HepG2 (cell line): ENCODE results near the gene SLC2A5. TPM values are rescaled to one million over a fixed set of nuclear protein-coding genes. Genes with fewer than 3 reads are reported as not detected.

Experiments
- CEBPG ChIP-seq: IDR thresholded peaks from 2 replicates; pipeline ENCODE4 v1.6.1; 2016
- GATAD2A ChIP-seq: IDR thresholded peaks from 2 replicates; pipeline ENCODE4 v1.6.1; 2016
- KLF6 ChIP-seq: IDR thresholded peaks from 2 replicates; pipeline ENCODE4 v1.8.0; 2016; ENCODE audit warnings: missing biosample characterization, missing genetic modification reagents
- MED1 ChIP-seq: sonication (generic); formaldehyde crosslinking; IDR thresholded peaks from 2 replicates; pipeline ENCODE4 v1.4.0; 2020; ENCODE audit warnings: missing genetic modification reagents
- MZF1 ChIP-seq: sonication (generic); formaldehyde crosslinking; IDR thresholded peaks from 2 replicates; pipeline ENCODE4 v1.8.1; 2023; ENCODE audit warnings: mild to moderate bottlenecking, missing genetic modification reagents, borderline replicate concordance
- NR2C2 ChIP-seq: sonication (generic); formaldehyde crosslinking; IDR thresholded peaks from 2 replicates; pipeline ENCODE4 v1.4.0; 2020; ENCODE audit warnings: missing genetic modification reagents, mild to moderate bottlenecking, moderate library complexity, borderline replicate concordance
- NR2F1 ChIP-seq, 2 experiments: fragments of 450-650 bp in 1 of 2; formaldehyde crosslinking in 1 of 2; IDR thresholded peaks; 2 replicates each; pipeline versions ENCODE4 v1.5.0 to v1.6.1; 2016 to 2020; ENCODE audit warnings: mild to moderate bottlenecking in 1 of 2, missing compliant biosample characterization in 1 of 2, missing genetic modification reagents in 1 of 2, moderate library complexity in 1 of 2
- REL ChIP-seq: sonication (generic); formaldehyde crosslinking; conservative IDR thresholded peaks from 2 replicates; pipeline ENCODE4 v1.8.0; 2022; ENCODE audit warnings: mild to moderate bottlenecking, missing genetic modification reagents, moderate library complexity
- SMYD3 ChIP-seq: sonication (generic); formaldehyde crosslinking; IDR thresholded peaks from 2 replicates; pipeline ENCODE4 v1.8.1; 2023; ENCODE audit warnings: mild to moderate bottlenecking, missing genetic modification reagents
- ZMAT3 ChIP-seq: sonication (generic); formaldehyde crosslinking; conservative IDR thresholded peaks from 2 replicates; pipeline ENCODE4 v1.7.0; 2021; ENCODE audit warnings: missing genetic modification reagents
- ZNF12 ChIP-seq: sonication (generic); formaldehyde crosslinking; IDR thresholded peaks from 2 replicates; pipeline ENCODE4 v1.5.0; 2020; ENCODE audit warnings: missing genetic modification reagents
- ZNF232 ChIP-seq: sonication (generic); formaldehyde crosslinking; IDR thresholded peaks from 2 replicates; pipeline ENCODE4 v1.4.0; 2020; ENCODE audit warnings: missing genetic modification reagents, borderline replicate concordance
- ZNF256 ChIP-seq: sonication (generic); formaldehyde crosslinking; conservative IDR thresholded peaks from 2 replicates; pipeline ENCODE4 v1.4.0; 2020; ENCODE audit warnings: missing genetic modification reagents
- ZNF562 ChIP-seq: sonication (generic); formaldehyde crosslinking; IDR thresholded peaks from 2 replicates; pipeline ENCODE4 v1.8.0; 2022; ENCODE audit warnings: missing genetic modification reagents, borderline replicate concordance
- ZNF572 ChIP-seq: sonication (generic); formaldehyde crosslinking; IDR thresholded peaks from 2 replicates; pipeline ENCODE4 v1.5.1; 2020; ENCODE audit warnings: mild to moderate bottlenecking, missing genetic modification reagents
- ZNF788 ChIP-seq: sonication (generic); formaldehyde crosslinking; IDR thresholded peaks from 2 replicates; pipeline ENCODE4 v1.5.0; 2020; ENCODE audit warnings: mild to moderate bottlenecking, missing genetic modification reagents, borderline replicate concordance
- ZSCAN25 ChIP-seq: sonication (generic); formaldehyde crosslinking; IDR thresholded peaks from 2 replicates; pipeline ENCODE4 v1.8.0; 2022; ENCODE audit warnings: mild to moderate bottlenecking, missing genetic modification reagents
- ZSCAN30 ChIP-seq: sonication (generic); formaldehyde crosslinking; IDR thresholded peaks from 2 replicates; pipeline ENCODE4 v1.5.0; 2020; ENCODE audit warnings: mild to moderate bottlenecking, missing genetic modification reagents
- polyA plus RNA-seq, 8 experiments: library from polyadenylated mRNA; depleted of rRNA in 3 of 8; stranded (reverse) in 7 of 8; unstranded in 1 of 8; fragments of >200 nt; fragmentation: Illumina TruSeq in 4 of 8; extraction: Trizol in 4 of 8; gene quantifications; 2 replicates each; pipeline versions ENCODE4 v1.2.1 to v1.2.3, GENCODE V29; 2011 to 2016; ENCODE audit warnings: low read depth in 4 of 8, missing spikeins in 1 of 8, mixed read lengths in 1 of 8; ENCODE audit not compliant: insufficient read depth in 1 of 8
- total RNA-seq, 5 experiments: library from RNA; depleted of rRNA; stranded (reverse); fragments of >200 nt; fragmentation: Illumina TruSeq; extraction: Trizol; gene quantifications; 2 replicates each; pipeline ENCODE4 v1.2.3, GENCODE V29; 2016; ENCODE audit warnings: low read depth in 1 of 5
- TF ChIP-seq, protein P1 (sequence below): sonication (generic); formaldehyde crosslinking; IDR thresholded peaks from 2 replicates; pipeline ENCODE4 v1.5.0; 2020; ENCODE audit warnings: missing genetic modification reagents, mild to moderate bottlenecking, borderline replicate concordance
- TF ChIP-seq, protein P2 (sequence below): sonication (generic); formaldehyde crosslinking; IDR thresholded peaks from 2 replicates; pipeline ENCODE4 v1.4.0; 2020; ENCODE audit warnings: mild to moderate bottlenecking, missing genetic modification reagents
- TF ChIP-seq, protein P3 (sequence below): sonication (generic); formaldehyde crosslinking; IDR thresholded peaks from 2 replicates; pipeline ENCODE4 v1.4.0; 2020; ENCODE audit warnings: mild to moderate bottlenecking, low read depth, missing genetic modification reagents

The SLC2A5 gene
- total and polyA plus RNA-seq, 2 of the 13 experiments (the other 11 are each of a cell fraction or from before 2014, with no cell fraction given), result 0.04 to 0.54 TPM

DNA sequence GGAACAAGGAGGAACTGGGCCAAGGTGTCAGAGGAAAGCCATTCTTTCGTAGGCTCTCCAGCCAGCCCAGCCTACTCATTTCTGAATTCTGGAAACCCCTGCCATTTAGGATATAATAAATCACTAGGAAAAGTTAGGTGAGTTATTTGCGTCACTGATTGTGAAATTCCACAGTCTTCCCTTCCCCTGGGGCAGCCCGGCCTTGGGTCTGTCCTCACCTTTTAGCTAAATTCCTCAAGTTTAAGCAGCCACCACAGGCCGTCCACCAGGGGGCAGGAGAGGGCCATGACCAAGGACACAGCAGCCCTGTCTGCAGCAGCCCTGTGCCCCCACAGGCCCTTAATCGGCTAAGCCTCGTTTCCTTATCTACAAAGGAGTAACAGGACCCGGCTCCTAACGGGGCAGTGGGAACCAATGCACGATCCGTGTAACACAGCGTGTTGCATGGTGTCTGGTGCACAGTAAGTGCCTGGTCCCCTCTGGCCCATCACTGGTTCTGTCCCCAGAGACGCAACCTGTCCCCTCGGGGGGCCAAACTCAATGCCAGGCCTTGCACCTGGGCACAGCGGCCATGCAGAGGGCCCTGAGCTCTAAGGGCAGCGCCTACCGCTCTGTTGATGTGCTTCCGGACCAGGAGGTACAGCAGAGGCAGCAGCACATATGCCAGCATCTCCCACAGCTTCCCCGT lies 41.4 kb upstream of the SLC2A5 start (continued):
- TF ChIP-seq, protein P1, sequence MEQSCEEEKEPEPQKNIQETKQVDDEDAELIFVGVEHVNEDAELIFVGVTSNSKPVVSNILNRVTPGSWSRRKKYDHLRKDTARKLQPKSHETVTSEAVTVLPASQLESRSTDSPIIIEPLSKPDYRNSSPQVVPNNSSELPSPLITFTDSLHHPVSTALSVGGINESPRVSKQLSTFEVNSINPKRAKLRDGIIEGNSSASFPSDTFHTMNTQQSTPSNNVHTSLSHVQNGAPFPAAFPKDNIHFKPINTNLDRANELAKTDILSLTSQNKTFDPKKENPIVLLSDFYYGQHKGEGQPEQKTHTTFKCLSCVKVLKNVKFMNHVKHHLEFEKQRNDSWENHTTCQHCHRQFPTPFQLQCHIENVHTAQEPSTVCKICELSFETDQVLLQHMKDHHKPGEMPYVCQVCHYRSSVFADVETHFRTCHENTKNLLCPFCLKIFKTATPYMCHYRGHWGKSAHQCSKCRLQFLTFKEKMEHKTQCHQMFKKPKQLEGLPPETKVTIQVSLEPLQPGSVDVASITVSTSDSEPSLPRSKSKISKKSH, result no peak
- TF ChIP-seq MZF1, result no peak
- no peak for TF ChIP-seq REL
- 0 out of 2 replicates have a peak, but pooled peaks have one; percentile 62 for TF ChIP-seq ZNF572 (CRISPR knock-in tag)
- peak; percentile 68 for TF ChIP-seq GATAD2A (CRISPR knock-in tag)
- 0 out of 2 replicates have a peak, but pooled peaks have one; percentile 49 for TF ChIP-seq KLF6 (CRISPR knock-in tag)
- peak; percentile 52 for TF ChIP-seq MED1 (CRISPR knock-in tag)
- TF ChIP-seq NR2F1 (CRISPR knock-in tag; IDR thresholded peaks at IDR 0.05), result no peak
- no peak; the same call in 1 of the 2 replicates for TF ChIP-seq NR2C2 (CRISPR knock-in tag)
- TF ChIP-seq, protein P2, sequence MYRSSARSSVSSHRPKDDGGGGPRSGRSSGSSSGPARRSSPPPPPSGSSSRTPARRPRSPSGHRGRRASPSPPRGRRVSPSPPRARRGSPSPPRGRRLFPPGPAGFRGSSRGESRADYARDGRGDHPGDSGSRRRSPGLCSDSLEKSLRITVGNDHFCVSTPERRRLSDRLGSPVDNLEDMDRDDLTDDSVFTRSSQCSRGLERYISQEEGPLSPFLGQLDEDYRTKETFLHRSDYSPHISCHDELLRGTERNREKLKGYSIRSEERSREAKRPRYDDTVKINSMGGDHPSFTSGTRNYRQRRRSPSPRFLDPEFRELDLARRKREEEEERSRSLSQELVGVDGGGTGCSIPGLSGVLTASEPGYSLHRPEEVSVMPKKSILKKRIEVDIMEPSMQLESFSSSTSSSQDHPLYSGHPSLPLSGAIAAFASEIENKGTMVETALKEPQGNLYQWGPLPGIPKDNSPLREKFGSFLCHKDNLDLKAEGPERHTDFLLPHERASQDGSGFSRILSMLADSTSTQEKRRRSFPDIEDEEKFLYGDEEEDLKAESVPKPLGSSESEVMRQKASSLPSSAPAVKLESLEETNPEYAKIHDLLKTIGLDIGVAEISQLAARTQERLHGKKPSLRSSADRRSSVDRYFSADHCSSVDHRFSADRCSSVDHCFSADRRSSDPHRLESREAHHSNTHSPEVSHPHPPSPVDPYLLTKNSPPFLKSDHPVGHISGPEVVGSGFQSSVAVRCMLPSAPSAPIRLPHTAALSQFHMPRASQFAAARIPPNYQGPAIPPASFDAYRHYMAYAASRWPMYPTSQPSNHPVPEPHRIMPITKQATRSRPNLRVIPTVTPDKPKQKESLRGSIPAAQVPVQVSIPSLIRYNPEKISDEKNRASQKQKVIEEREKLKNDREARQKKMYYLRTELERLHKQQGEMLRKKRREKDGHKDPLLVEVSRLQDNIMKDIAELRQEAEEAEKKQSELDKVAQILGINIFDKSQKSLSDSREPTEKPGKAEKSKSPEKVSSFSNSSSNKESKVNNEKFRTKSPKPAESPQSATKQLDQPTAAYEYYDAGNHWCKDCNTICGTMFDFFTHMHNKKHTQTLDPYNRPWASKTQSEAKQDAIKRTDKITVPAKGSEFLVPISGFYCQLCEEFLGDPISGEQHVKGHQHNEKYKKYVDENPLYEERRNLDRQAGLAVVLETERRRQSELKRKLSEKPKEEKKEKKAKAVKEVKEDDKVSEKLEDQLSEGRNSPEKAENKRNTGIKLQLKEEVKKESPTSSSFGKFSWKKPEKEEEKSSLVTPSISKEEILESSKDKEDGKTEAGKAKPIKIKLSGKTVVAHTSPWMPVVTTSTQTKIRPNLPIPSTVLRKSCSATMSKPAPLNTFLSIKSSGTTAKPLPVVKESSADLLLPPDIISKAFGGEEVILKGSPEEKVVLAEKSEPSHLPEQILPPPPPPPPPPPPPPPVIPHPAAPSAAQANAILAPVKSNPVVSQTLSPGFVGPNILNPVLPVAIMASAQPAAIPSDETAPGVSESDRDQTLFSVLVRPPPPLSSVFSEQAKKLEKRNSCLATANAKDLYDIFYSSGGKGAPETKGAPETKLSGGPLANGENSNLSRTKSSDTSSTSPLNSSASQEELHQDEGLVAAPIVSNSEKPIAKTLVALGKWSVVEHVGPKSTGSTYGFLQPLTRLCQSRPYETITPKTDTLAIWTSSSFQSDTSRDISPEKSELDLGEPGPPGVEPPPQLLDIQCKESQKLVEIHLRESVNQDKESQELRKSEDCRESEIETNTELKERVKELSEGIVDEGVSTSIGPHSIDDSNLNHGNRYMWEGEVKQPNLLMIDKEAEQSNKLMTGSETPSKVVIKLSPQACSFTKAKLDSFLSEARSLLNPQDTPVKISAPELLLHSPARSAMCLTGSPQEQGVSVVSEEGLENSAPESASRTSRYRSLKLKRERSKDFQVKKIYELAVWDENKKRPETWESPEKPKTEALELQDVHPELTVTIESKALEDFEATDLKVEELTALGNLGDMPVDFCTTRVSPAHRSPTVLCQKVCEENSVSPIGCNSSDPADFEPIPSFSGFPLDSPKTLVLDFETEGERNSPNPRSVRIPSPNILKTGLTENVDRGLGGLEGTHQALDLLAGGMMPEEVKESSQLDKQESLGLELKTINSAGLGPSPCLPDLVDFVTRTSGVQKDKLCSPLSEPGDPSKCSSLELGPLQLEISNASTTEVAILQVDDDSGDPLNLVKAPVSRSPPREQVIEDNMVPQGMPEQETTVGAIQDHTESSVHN, result no peak
- TF ChIP-seq ZMAT3 (CRISPR knock-in tag), result no peak
- 0 out of 2 replicates have a peak, but pooled peaks have one; percentile 33 for TF ChIP-seq ZNF788 (CRISPR knock-in tag)
- TF ChIP-seq, protein P3, sequence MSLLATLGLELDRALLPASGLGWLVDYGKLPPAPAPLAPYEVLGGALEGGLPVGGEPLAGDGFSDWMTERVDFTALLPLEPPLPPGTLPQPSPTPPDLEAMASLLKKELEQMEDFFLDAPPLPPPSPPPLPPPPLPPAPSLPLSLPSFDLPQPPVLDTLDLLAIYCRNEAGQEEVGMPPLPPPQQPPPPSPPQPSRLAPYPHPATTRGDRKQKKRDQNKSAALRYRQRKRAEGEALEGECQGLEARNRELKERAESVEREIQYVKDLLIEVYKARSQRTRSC (CRISPR knock-in tag), result no peak
- no peak for TF ChIP-seq SMYD3
- TF ChIP-seq ZNF562 (CRISPR knock-in tag), result no peak
- TF ChIP-seq ZSCAN25, result no peak
- peak; percentile 61 for TF ChIP-seq CEBPG
- TF ChIP-seq ZNF12 (CRISPR knock-in tag), result 0 out of 2 replicates have a peak, but pooled peaks have one; percentile 16
- TF ChIP-seq ZNF232 (CRISPR knock-in tag), result no peak
- no peak for TF ChIP-seq ZNF256 (CRISPR knock-in tag)
- no peak for TF ChIP-seq ZSCAN30
